Neuron (in vitro differentiated cells): ENCODE data around the gene GOLM1.

Experiments
- H2AFZ ChIP-seq: one replicate; pipeline ENCODE4 v1.6.1; 2013; ENCODE audit warnings: low read depth, mild to moderate bottlenecking, inconsistent platforms, low read length, moderate library complexity
- H3K27me3 ChIP-seq: one replicate; pipeline ENCODE4 v1.6.1; 2013; ENCODE audit warnings: low read length; ENCODE audit not compliant: insufficient read depth
- H3K36me3 ChIP-seq: one replicate; pipeline ENCODE4 v1.6.1; 2013; ENCODE audit warnings: low read length; ENCODE audit not compliant: insufficient read depth
- H3K4me1 ChIP-seq: one replicate; pipeline ENCODE4 v1.6.1; 2013; ENCODE audit warnings: low read length; ENCODE audit not compliant: insufficient read depth
- H3K4me3 ChIP-seq: 2 replicates; pipeline ENCODE4 v1.5.1; 2013; ENCODE audit warnings: mild to moderate bottlenecking, low read length, moderate library complexity
- H3K9me3 ChIP-seq: one replicate; pipeline ENCODE4 v1.6.1; 2013; ENCODE audit warnings: low read length

GOLM1 gene

GRCh38 chr9:86034863-86035734 is 64.3 kb downstream of the GOLM1 start:
- Histone ChIP-seq H3K27me3 (no peaks in the 10 kb centered on the region), H2AFZ (no peak overlapping the region), H3K4me3 (no peak overlapping the region), H3K36me3 (peaks cover 65% of the 10 kb centered on the region), H3K4me1 (no peaks in the 10 kb centered on the region), H3K9me3 (peaks cover 5% of the 10 kb centered on the region)

DNA sequence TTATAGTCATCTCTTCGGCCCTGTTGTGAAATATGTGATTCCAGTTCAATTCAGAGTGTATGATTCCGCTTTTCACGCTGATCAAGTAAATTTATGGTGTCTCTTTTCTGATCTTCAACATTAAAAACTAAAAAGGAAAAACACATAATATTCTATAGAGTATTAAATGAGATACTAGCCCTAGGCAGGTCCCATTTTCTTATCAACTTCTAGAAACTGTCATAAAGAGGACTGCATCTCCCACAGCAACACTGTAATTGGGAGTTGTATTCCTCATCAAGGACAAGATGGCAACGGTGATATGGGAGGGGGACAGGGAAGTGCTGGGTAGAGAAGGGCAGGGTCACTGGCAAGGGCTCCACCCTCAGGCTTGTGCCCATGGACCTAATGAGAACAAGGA is 71.6 kb downstream of the GOLM1 start:
- no peaks in the 10 kb centered on the region for H3K9me3 ChIP-seq
- no peaks in the 10 kb centered on the region for H3K27me3 ChIP-seq
- H3K4me3 ChIP-seq: no peak overlapping the region
- H3K36me3 ChIP-seq: peaks cover 69% of the 10 kb centered on the region
- no peaks in the 10 kb centered on the region for H3K4me1 ChIP-seq
- no peak overlapping the region for H2AFZ ChIP-seq

- peaks cover 76% of the 10 kb centered on the region for H3K36me3 ChIP-seq
- H3K9me3 ChIP-seq: no peaks in the 10 kb centered on the region
- H3K4me1 ChIP-seq: no peaks in the 10 kb centered on the region
- H3K4me3 ChIP-seq: no peak overlapping the region
- H2AFZ ChIP-seq: no peak overlapping the region
- no peaks in the 10 kb centered on the region for H3K27me3 ChIP-seq
Observed at GRCh38 chr9:86022687-86023266, 76.6 kb downstream of the GOLM1 start.

- no peaks in the 10 kb centered on the region for H3K27me3 ChIP-seq
- no peak overlapping the region for H3K4me3 ChIP-seq
- H3K36me3 ChIP-seq: peaks cover 72% of the 10 kb centered on the region
- H3K9me3 ChIP-seq: no peaks in the 10 kb centered on the region
- H2AFZ ChIP-seq: no peak overlapping the region
- no peaks in the 10 kb centered on the region for H3K4me1 ChIP-seq
Observed at GRCh38 chr9:86021166-86021565, 78.2 kb downstream of the GOLM1 start.

GRCh38 chr9:86020731-86021130 is 78.6 kb downstream of the GOLM1 start:
- no peak overlapping the region for H3K4me3 ChIP-seq
- H2AFZ ChIP-seq: no peak overlapping the region
- no peaks in the 10 kb centered on the region for H3K9me3 ChIP-seq
- peaks cover 68% of the 10 kb centered on the region for H3K36me3 ChIP-seq
- H3K27me3 ChIP-seq: no peaks in the 10 kb centered on the region
- no peaks in the 10 kb centered on the region for H3K4me1 ChIP-seq

DNA sequence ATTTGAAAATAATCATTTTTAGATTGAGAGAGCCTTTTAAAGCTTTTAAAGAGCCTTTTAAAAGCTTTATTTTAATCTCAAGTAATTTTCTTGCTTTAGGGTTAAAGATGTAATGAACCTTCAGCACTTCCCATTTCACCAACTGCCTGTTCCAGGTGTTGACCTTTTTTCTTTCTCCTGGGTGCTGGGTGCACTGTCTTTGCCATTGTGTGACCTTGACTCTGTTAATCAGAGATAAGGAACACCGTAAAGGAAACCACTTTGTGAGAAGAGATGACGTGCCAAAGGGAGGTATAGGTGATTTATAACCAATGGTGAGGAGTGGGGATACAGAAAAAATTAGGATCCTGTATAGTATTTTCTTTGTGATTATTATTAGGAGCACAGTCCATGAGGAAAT is 90.2 kb downstream of the GOLM1 start:
- Histone ChIP-seq H3K27me3 (no peaks in the 10 kb centered on the region), H3K9me3 (peaks cover 14% of the 10 kb centered on the region), H3K4me1 (no peaks in the 10 kb centered on the region), H3K36me3 (peaks cover 73% of the 10 kb centered on the region), H3K4me3 (no peak overlapping the region), H2AFZ (no peak overlapping the region)

DNA sequence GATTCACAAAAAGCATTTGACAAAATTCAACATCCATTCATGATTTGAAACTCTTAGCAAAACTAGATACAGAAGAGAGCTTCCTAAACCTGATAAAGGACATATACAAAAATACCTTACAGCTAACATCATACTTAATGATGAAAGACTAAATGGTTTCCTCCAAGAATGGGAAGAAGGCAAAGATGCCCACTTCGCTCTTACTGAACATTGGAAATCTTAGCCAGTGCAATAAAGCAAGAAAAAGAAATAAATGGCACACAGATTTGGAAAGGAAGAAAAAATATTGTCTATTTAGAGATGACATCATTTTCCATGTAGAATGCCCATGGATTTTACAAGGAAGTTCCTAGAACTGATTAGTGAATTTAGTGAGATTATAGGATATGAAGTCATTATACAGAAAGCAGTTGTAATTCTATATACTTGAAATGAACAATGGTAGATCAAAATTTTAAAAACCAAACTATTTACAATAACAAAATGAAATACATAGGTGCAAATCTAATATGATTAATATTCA is 94.0 kb downstream of the GOLM1 start:
- H3K36me3 ChIP-seq: peaks cover 78% of the 10 kb centered on the region
- H3K4me3 ChIP-seq: no peak overlapping the region
- H3K9me3 ChIP-seq: peaks cover 19% of the 10 kb centered on the region
- H2AFZ ChIP-seq: no peak overlapping the region
- H3K27me3 ChIP-seq: no peaks in the 10 kb centered on the region
- H3K4me1 ChIP-seq: no peaks in the 10 kb centered on the region

DNA sequence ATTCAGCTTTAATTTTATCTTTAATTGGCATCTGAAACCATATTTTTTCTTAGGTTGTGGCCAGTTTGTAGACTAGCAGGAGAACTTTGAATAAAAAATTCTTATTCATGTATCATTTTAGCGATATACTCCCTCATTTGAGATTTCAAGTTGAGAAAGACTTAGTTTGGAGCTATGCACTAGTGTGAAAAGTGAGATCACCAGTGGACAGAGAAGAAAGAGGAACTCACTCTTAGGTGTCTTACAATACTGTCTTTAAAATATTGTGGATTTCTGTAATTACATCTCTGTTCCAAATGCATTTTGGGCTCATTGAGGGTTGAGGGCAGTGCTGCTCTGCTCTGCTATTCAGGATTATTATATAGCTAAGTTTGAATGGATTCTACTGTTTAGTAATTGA is 103.8 kb downstream of the GOLM1 start:
- Histone ChIP-seq H3K36me3 (peaks cover 30% of the 10 kb centered on the region), H3K27me3 (no peaks in the 10 kb centered on the region)

GRCh38 chr9:85995097-85995496 is 104.3 kb downstream of the GOLM1 start:
- Histone ChIP-seq H3K9me3 (peaks cover 4% of the 10 kb centered on the region), H3K36me3 (peaks cover 29% of the 10 kb centered on the region), H3K4me1 (no peaks in the 10 kb centered on the region), H2AFZ (no peak overlapping the region), H3K4me3 (no peak overlapping the region), H3K27me3 (no peaks in the 10 kb centered on the region)

More for the DNA sequence above, 103.8 kb downstream of the GOLM1 start:
- Histone ChIP-seq H3K4me3 (no peak overlapping the region), H2AFZ (no peak overlapping the region), H3K9me3 (peaks cover 4% of the 10 kb centered on the region), H3K4me1 (no peaks in the 10 kb centered on the region)

DNA sequence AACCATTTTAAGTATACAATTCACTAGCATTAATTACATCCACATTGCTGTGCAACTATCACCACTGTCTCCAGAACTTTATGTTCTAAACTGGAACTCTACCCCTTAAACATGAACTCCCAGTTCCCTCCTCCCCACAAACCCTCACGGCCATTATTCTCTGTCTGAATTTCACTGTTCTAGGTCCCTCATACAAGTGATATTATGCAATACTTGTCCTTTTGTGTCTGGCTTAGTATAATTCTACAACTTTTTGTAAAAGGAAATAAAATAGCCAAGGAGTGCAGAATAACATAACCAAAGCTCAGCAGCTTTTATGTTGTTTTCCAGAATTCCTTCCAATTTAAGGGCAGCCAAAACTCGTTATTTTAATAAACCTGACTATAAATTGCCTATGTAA is 105.2 kb downstream of the GOLM1 start:
- Histone ChIP-seq H3K4me3 (no peak overlapping the region), H2AFZ (no peak overlapping the region), H3K36me3 (peaks cover 27% of the 10 kb centered on the region), H3K27me3 (no peaks in the 10 kb centered on the region), H3K9me3 (peaks cover 6% of the 10 kb centered on the region), H3K4me1 (no peaks in the 10 kb centered on the region)

GRCh38 chr9:85987236-85987635 is 112.1 kb downstream of the GOLM1 start:
- H3K4me3 ChIP-seq: no peak overlapping the region
- no peaks in the 10 kb centered on the region for H3K4me1 ChIP-seq
- H3K27me3 ChIP-seq: no peaks in the 10 kb centered on the region
- H2AFZ ChIP-seq: no peak overlapping the region
- peaks cover 15% of the 10 kb centered on the region for H3K36me3 ChIP-seq
- peaks cover 8% of the 10 kb centered on the region for H3K9me3 ChIP-seq

GRCh38 chr9:85984457-85984856 is 114.9 kb downstream of the GOLM1 start:
- H3K4me3 ChIP-seq: no peak overlapping the region
- H3K9me3 ChIP-seq: peaks cover 2% of the 10 kb centered on the region
- no peaks in the 10 kb centered on the region for H3K4me1 ChIP-seq
- no peak overlapping the region for H2AFZ ChIP-seq
- peaks cover 40% of the 10 kb centered on the region for H3K36me3 ChIP-seq
- H3K27me3 ChIP-seq: no peaks in the 10 kb centered on the region

- no peak overlapping the region for H3K4me3 ChIP-seq
- peaks cover 4% of the 10 kb centered on the region for H3K4me1 ChIP-seq
- no peak overlapping the region for H2AFZ ChIP-seq
- peaks cover 2% of the 10 kb centered on the region for H3K9me3 ChIP-seq
- H3K27me3 ChIP-seq: no peaks in the 10 kb centered on the region
- peaks cover 62% of the 10 kb centered on the region for H3K36me3 ChIP-seq
Observed at GRCh38 chr9:85981369-85981768, 118.0 kb downstream of the GOLM1 start.
